PC-9 (cell line): ENCODE data around the gene PHLPP1.

Experiments used
- EZH2 ChIP-seq: fragments of 200-600 bp; sonication (generic); IDR thresholded peaks from 2 replicates; pipeline ENCODE4 v1.8.0; 2017; ENCODE audit warnings: antibody characterized with exemption, low read depth
- TF ChIP-seq, protein P1 (sequence below): fragments of 200-600 bp; sonication (generic); conservative IDR thresholded peaks from 2 replicates; pipeline ENCODE4 v1.6.1; 2017; ENCODE audit warnings: mixed run types, antibody characterized with exemption, mild to moderate bottlenecking, moderate library complexity

- TF ChIP-seq, protein P1, sequence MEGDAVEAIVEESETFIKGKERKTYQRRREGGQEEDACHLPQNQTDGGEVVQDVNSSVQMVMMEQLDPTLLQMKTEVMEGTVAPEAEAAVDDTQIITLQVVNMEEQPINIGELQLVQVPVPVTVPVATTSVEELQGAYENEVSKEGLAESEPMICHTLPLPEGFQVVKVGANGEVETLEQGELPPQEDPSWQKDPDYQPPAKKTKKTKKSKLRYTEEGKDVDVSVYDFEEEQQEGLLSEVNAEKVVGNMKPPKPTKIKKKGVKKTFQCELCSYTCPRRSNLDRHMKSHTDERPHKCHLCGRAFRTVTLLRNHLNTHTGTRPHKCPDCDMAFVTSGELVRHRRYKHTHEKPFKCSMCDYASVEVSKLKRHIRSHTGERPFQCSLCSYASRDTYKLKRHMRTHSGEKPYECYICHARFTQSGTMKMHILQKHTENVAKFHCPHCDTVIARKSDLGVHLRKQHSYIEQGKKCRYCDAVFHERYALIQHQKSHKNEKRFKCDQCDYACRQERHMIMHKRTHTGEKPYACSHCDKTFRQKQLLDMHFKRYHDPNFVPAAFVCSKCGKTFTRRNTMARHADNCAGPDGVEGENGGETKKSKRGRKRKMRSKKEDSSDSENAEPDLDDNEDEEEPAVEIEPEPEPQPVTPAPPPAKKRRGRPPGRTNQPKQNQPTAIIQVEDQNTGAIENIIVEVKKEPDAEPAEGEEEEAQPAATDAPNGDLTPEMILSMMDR, result no peak
- no peak for TF ChIP-seq EZH2
These were observed 76.7 kb downstream of the PHLPP1 start for GRCh38 chr18:62792016-62792415.
